ENCODE results near the gene MAX. TPM values are rescaled to one million over a fixed set of nuclear protein-coding genes. Genes with fewer than 3 reads are reported as not detected.
A peak's percentile ranks its signal among the peaks of the same experiment; 100 is the strongest.

Gene MAX
- total and polyA plus RNA-seq, 2 of the 13 experiments (the other 11 are each of a cell fraction or from before 2014, with no cell fraction given), result 28.5 to 29.3 TPM

GRCh38 chr14:65132855-65133254 lies 30.5 kb upstream of the MAX start:
- ATAC-seq, result peak; percentile 74
- ChIA-PET POLR2A (interaction anchor here (0.7 kb wide), 1 partner anchor 26 kb away, joined by 3 read pairs; no protein-coding TSS in a partner anchor), CTCF (ENCODE audit: low intra/inter-chr PET ratio, low total read pairs) (no interaction called here)
- 7% methylated on average over 8 of the region's 8 CpGs for WGBS (ENCODE audit: low lambda C conversion rate)
- Histone ChIP-seq H3K4me1 (ENCODE audit: insufficient read depth, low read length) (peaks cover 29% of the 10 kb centered on the region), H3K79me2 (ENCODE audit: insufficient read depth, low read length) (no peaks in the 10 kb centered on the region), H3K9ac (ENCODE audit: insufficient read depth, low read depth, low read length) (no peak overlapping the region), H3K9me3 (ENCODE audit: low read length) (no peaks in the 10 kb centered on the region), H3K27ac (ENCODE audit: extremely low read length, insufficient read depth, low read length) (no peak overlapping the region), H4K20me1 (ENCODE audit: insufficient read depth, low read length) (no peaks in the 10 kb centered on the region), H3K4me3 (replicated peaks in 1 of 3; ENCODE audit: insufficient read depth in 1 of 3, low read depth in 2 of 3, low read length in 3 of 3) (no peak overlapping the region), H3K36me3 (replicated peaks in 1 of 2; ENCODE audit: control insufficient read depth in 1 of 2, insufficient read depth in 2 of 2, low read length in 2 of 2) (no peaks in the 10 kb centered on the region), H3K4me2 (ENCODE audit: low read depth, low read length) (no peak overlapping the region), H2AFZ (ENCODE audit: low read length) (no peak overlapping the region), H3K27me3 (ENCODE audit: control insufficient read depth in 1 of 2, insufficient read depth in 2 of 2, low read length in 2 of 2) (no peaks in the 10 kb centered on the region)
- DNase-seq (ENCODE audit: low spot score), result peak; percentile 82
- intact Hi-C loops (cut with micrococcal nuclease; ENCODE audit: unreplicated experiment), result no loop called here
- in situ Hi-C loops (cut with HindIII; ENCODE audit: extremely low pct_ligation_motif_present, low pct_unique_long_range_greater_than_20kb), result no loop called here
- BruUV-seq (replicated peaks), result no TSS peak
- FAIRE-seq, result no peak
- no peak for TF ChIP-seq REL (CRISPR knock-in tag; conservative IDR thresholded peaks at IDR 0.05)
- no peak for TF ChIP-seq ZNF354B (CRISPR knock-in tag; IDR thresholded peaks at IDR 0.05)
- no peak for TF ChIP-seq RARG (CRISPR knock-in tag; IDR thresholded peaks at IDR 0.05; ENCODE audit: low read depth)
- TF ChIP-seq ZNF607 (CRISPR knock-in tag; IDR thresholded peaks at IDR 0.05; ENCODE audit: borderline replicate concordance), result no peak
- TF ChIP-seq ASH2L (IDR thresholded peaks at IDR 0.05; ENCODE audit: insufficient read length, low read depth, low read length), result no peak
- no peak for TF ChIP-seq PRDM10 (CRISPR knock-in tag; IDR thresholded peaks at IDR 0.05; ENCODE audit: low read depth)
- no peak for TF ChIP-seq ZNF296 (CRISPR knock-in tag; conservative IDR thresholded peaks at IDR 0.05)
- no peak for TF ChIP-seq FOXO1 (CRISPR knock-in tag; IDR thresholded peaks at IDR 0.05)
- no peak for TF ChIP-seq ATF6 (CRISPR knock-in tag; conservative IDR thresholded peaks at IDR 0.05)
- no peak for TF ChIP-seq MLLT10 (CRISPR knock-in tag; IDR thresholded peaks at IDR 0.05)
- TF ChIP-seq E2F1 (CRISPR knock-in tag; IDR thresholded peaks at IDR 0.05), result no peak
- TF ChIP-seq TBX2 (CRISPR knock-in tag; IDR thresholded peaks at IDR 0.05; ENCODE audit: borderline replicate concordance), result no peak

All from HepG2 (cell line).